ENCODE data around the gene EOMES. TPM values are rescaled to one million over a fixed set of nuclear protein-coding genes. Genes with fewer than 3 reads are reported as not detected.

Gene EOMES
- polyA plus RNA-seq, 1 donor (not counting 4 experiments of a cell fraction or from before 2014, with no cell fraction given) = 1.6 TPM

DNA sequence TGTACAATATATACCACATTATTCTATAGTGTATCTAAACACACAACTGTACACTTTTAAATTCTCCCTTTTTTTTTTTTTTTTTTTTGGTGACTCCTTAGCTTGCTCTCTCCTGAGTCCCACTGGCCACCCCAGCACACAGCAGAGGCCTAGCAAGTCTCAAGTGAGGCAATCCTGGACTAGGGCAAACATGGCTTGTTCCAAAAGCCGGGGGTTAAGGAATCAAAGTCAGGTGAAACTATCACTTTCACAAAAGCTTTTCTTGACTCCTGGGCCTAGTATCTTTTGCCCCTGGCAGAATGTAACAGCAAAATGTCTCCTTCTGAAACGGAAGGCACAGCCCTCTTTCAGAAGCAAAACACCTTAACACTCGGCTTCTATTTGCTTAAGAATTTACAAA lies 5.8 kb downstream of the EOMES start:
- Histone ChIP-seq H3K9ac (ENCODE audit: control insufficient read depth, extremely low read depth, insufficient read depth, low read length) (no peak overlapping the region), H4K20me1 (ENCODE audit: control insufficient read depth, extremely low read depth, insufficient read depth, low read length) (no peaks in the 10 kb centered on the region), H3K79me2 (ENCODE audit: control insufficient read depth, insufficient read depth, low read length) (no peaks in the 10 kb centered on the region), H2AFZ (ENCODE audit: control insufficient read depth, low read length) (no peak overlapping the region), H3K4me3 (ENCODE audit: control insufficient read depth in 2 of 3, extremely low read depth in 1 of 3, insufficient read depth in 2 of 3, low read depth in 1 of 3, low read length in 3 of 3) (no peak overlapping the region), H3K27ac (ENCODE audit: control insufficient read depth, insufficient read depth, low read length) (no peak overlapping the region), H3K9me1 (ENCODE audit: control insufficient read depth, extremely low read depth, insufficient read depth, low read length) (no peaks in the 10 kb centered on the region), H3K27me3 (ENCODE audit: control insufficient read depth, extremely low read depth, insufficient read depth, low read length) (peaks cover 26% of the 10 kb centered on the region), H3K4me1 (ENCODE audit: control insufficient read depth, extremely low read depth, insufficient read depth, low read length) (peaks cover 32% of the 10 kb centered on the region), H3K9me3 (ENCODE audit: control insufficient read depth, low read depth, low read length) (no peaks in the 10 kb centered on the region), H3K4me2 (ENCODE audit: control insufficient read depth, extremely low read depth, insufficient read depth, low read depth, low read length) (no peak overlapping the region), H3K36me3 (ENCODE audit: control insufficient read depth in 2 of 2, extremely low read depth in 1 of 2, insufficient read depth in 2 of 2, low read length in 2 of 2) (no peaks in the 10 kb centered on the region)
- TF ChIP-seq, protein P1, sequence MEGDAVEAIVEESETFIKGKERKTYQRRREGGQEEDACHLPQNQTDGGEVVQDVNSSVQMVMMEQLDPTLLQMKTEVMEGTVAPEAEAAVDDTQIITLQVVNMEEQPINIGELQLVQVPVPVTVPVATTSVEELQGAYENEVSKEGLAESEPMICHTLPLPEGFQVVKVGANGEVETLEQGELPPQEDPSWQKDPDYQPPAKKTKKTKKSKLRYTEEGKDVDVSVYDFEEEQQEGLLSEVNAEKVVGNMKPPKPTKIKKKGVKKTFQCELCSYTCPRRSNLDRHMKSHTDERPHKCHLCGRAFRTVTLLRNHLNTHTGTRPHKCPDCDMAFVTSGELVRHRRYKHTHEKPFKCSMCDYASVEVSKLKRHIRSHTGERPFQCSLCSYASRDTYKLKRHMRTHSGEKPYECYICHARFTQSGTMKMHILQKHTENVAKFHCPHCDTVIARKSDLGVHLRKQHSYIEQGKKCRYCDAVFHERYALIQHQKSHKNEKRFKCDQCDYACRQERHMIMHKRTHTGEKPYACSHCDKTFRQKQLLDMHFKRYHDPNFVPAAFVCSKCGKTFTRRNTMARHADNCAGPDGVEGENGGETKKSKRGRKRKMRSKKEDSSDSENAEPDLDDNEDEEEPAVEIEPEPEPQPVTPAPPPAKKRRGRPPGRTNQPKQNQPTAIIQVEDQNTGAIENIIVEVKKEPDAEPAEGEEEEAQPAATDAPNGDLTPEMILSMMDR (optimal IDR thresholded peaks at IDR 0.05 in 1 of 3, IDR thresholded peaks at IDR 0.05 in 1 of 3, conservative IDR thresholded peaks at IDR 0.05 in 1 of 3; ENCODE audit: extremely low read depth in 1 of 3, insufficient read depth in 2 of 3, low read length in 3 of 3) = no peak
- no peak for TF ChIP-seq EZH2 (IDR thresholded peaks at IDR 0.05; ENCODE audit: low read length)
- no peak for DNase-seq (ENCODE audit: low read depth, low spot score)
- FAIRE-seq = no peak
- dilution Hi-C loops (cut with MboI; ENCODE audit: extremely low pct_ligation_motif_present, low sequenced_read_pairs) = no loop called here

DNA sequence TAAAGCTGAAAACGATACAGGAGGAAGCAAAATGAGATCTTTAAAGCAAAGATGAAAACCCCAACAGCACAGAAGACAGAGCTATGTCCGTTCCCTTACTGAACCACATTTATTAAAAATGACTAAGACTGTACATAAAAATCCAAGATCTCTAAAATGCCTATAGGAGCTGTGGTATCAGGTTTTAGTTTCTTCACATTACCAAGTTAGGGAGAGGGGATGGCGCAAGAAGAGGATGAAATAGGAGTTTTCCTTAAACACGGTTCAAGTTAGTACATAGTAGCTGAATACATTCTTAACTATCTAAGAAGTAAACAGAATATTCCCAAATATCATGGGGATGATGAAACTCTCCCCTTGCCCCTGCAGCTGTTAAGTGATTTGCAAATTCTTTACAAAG lies 6.3 kb downstream of the EOMES start:
- Histone ChIP-seq H3K27me3 (ENCODE audit: control insufficient read depth, extremely low read depth, insufficient read depth, low read length) (peaks cover 26% of the 10 kb centered on the region), H2AFZ (ENCODE audit: control insufficient read depth, low read length) (no peak overlapping the region), H3K4me3 (ENCODE audit: control insufficient read depth in 2 of 3, extremely low read depth in 1 of 3, insufficient read depth in 2 of 3, low read depth in 1 of 3, low read length in 3 of 3) (no peak overlapping the region), H3K27ac (ENCODE audit: control insufficient read depth, insufficient read depth, low read length) (no peak overlapping the region), H3K9me3 (ENCODE audit: control insufficient read depth, low read depth, low read length) (no peaks in the 10 kb centered on the region), H3K79me2 (ENCODE audit: control insufficient read depth, insufficient read depth, low read length) (no peaks in the 10 kb centered on the region), H3K9me1 (ENCODE audit: control insufficient read depth, extremely low read depth, insufficient read depth, low read length) (no peaks in the 10 kb centered on the region), H4K20me1 (ENCODE audit: control insufficient read depth, extremely low read depth, insufficient read depth, low read length) (no peaks in the 10 kb centered on the region), H3K4me1 (ENCODE audit: control insufficient read depth, extremely low read depth, insufficient read depth, low read length) (peaks cover 31% of the 10 kb centered on the region), H3K9ac (ENCODE audit: control insufficient read depth, extremely low read depth, insufficient read depth, low read length) (no peak overlapping the region), H3K36me3 (ENCODE audit: control insufficient read depth in 2 of 2, extremely low read depth in 1 of 2, insufficient read depth in 2 of 2, low read length in 2 of 2) (no peaks in the 10 kb centered on the region), H3K4me2 (ENCODE audit: control insufficient read depth, extremely low read depth, insufficient read depth, low read depth, low read length) (no peak overlapping the region)
- dilution Hi-C loops (cut with MboI; ENCODE audit: extremely low pct_ligation_motif_present, low sequenced_read_pairs) = no loop called here
- no peak for TF ChIP-seq EZH2 (IDR thresholded peaks at IDR 0.05; ENCODE audit: low read length)
- TF ChIP-seq, protein P1 (optimal IDR thresholded peaks at IDR 0.05 in 1 of 3, IDR thresholded peaks at IDR 0.05 in 1 of 3, conservative IDR thresholded peaks at IDR 0.05 in 1 of 3; ENCODE audit: extremely low read depth in 1 of 3, insufficient read depth in 2 of 3, low read length in 3 of 3) = no peak
- FAIRE-seq = no peak
- DNase-seq (ENCODE audit: low read depth, low spot score) = no peak

Measured in keratinocyte (primary cell).